Stimulated activated CD4-positive, alpha-beta T cell treated with anti-CD3 and anti-CD28 coated beads, Interleukin-12 subunit alpha, Interleukin-12 subunit beta, amount 100 ng/mL, for 24 hours (primary cell): ENCODE measurements around the gene KIF16B.
"Not testable (repeated sequence)": the region's sequence is repeated elsewhere in the genome, so short reads cannot be mapped to it uniquely, and the experiment has no call there.

Source experiments
- DNase-seq, 2 experiments: peaks; one replicate each; pipeline ENCODE4 v3.0.0-alpha.2; 2020; ENCODE audit warnings: low read depth in 2 of 2

Gene KIF16B

GRCh38 chr20:16519673-16520072 lies 53.6 kb downstream of the KIF16B start:
- DNase-seq, result not testable (repeated sequence)

- no peak for DNase-seq
These were observed 54.5 kb downstream of the KIF16B start for GRCh38 chr20:16518784-16519084.

- peak in 1 of 2 experiments; percentile 14 for DNase-seq
These were observed 55.1 kb downstream of the KIF16B start for GRCh38 chr20:16517946-16518783.

- no peak for DNase-seq
These were observed 56.5 kb downstream of the KIF16B start for GRCh38 chr20:16516794-16517193.

- DNase-seq, result no peak
These were observed 58.2 kb downstream of the KIF16B start for GRCh38 chr20:16515046-16515445.

GRCh38 chr20:16514140-16514539 lies 59.1 kb downstream of the KIF16B start:
- DNase-seq, result no peak

GRCh38 chr20:16505894-16506293 lies 67.4 kb downstream of the KIF16B start:
- no peak for DNase-seq

GRCh38 chr20:16501301-16501700 lies 71.9 kb downstream of the KIF16B start:
- DNase-seq, result no peak

- no peak for DNase-seq
These were observed 73.1 kb downstream of the KIF16B start for GRCh38 chr20:16500197-16500596.

GRCh38 chr20:16498526-16499253 lies 74.6 kb downstream of the KIF16B start:
- no peak for DNase-seq

- no peak for DNase-seq
These were observed 75.4 kb downstream of the KIF16B start for GRCh38 chr20:16497896-16498295.

GRCh38 chr20:16493486-16493885 lies 79.8 kb downstream of the KIF16B start:
- no peak for DNase-seq

GRCh38 chr20:16491294-16491905 lies 81.8 kb downstream of the KIF16B start:
- DNase-seq, result no peak

- DNase-seq, result no peak
These were observed 82.6 kb downstream of the KIF16B start for GRCh38 chr20:16490696-16491095.

- no peak for DNase-seq
These were observed 84.6 kb downstream of the KIF16B start for GRCh38 chr20:16488616-16489015.

GRCh38 chr20:16488086-16488485 lies 85.2 kb downstream of the KIF16B start:
- DNase-seq, result no peak

GRCh38 chr20:16486532-16486931 lies 86.7 kb downstream of the KIF16B start:
- DNase-seq, result no peak

GRCh38 chr20:16485401-16485800 lies 87.8 kb downstream of the KIF16B start:
- no peak for DNase-seq

GRCh38 chr20:16483024-16483423 lies 90.2 kb downstream of the KIF16B start:
- no peak for DNase-seq

- no peak for DNase-seq
These were observed 91.3 kb downstream of the KIF16B start for GRCh38 chr20:16481977-16482376.

GRCh38 chr20:16479666-16480065 lies 93.6 kb downstream of the KIF16B start:
- DNase-seq, result no peak

- DNase-seq, result no peak
These were observed 95.6 kb downstream of the KIF16B start for GRCh38 chr20:16477632-16478031.

GRCh38 chr20:16476032-16476431 lies 97.2 kb downstream of the KIF16B start:
- no peak for DNase-seq
